ENCODE measurements around the gene THSD4. TPM values are rescaled to one million over a fixed set of nuclear protein-coding genes. Genes with fewer than 3 reads are reported as not detected.

Gene THSD4
- total and polyA plus RNA-seq, 8 donors, result 15.7 to 43.3 (median 19.1) TPM

- no peaks in the 10 kb centered on the region for H3K9me3 ChIP-seq
- intact Hi-C loops (cut with DNase I), result no loop called here
- DNase-seq (no peak), ATAC-seq (no peak)
- TF ChIP-seq, protein P1, sequence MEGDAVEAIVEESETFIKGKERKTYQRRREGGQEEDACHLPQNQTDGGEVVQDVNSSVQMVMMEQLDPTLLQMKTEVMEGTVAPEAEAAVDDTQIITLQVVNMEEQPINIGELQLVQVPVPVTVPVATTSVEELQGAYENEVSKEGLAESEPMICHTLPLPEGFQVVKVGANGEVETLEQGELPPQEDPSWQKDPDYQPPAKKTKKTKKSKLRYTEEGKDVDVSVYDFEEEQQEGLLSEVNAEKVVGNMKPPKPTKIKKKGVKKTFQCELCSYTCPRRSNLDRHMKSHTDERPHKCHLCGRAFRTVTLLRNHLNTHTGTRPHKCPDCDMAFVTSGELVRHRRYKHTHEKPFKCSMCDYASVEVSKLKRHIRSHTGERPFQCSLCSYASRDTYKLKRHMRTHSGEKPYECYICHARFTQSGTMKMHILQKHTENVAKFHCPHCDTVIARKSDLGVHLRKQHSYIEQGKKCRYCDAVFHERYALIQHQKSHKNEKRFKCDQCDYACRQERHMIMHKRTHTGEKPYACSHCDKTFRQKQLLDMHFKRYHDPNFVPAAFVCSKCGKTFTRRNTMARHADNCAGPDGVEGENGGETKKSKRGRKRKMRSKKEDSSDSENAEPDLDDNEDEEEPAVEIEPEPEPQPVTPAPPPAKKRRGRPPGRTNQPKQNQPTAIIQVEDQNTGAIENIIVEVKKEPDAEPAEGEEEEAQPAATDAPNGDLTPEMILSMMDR (IDR thresholded peaks at IDR 0.05), result no peak
- no peaks in the 10 kb centered on the region for H3K36me3 ChIP-seq
- no peaks in the 10 kb centered on the region for H3K4me1 ChIP-seq
- H3K4me3 ChIP-seq, result no peak overlapping the region
- no peaks in the 10 kb centered on the region for H3K27me3 ChIP-seq
- no peak overlapping the region for H3K27ac ChIP-seq
Measured at GRCh38 chr15:71242292-71242691, 127.0 kb downstream of the THSD4 start.

DNA sequence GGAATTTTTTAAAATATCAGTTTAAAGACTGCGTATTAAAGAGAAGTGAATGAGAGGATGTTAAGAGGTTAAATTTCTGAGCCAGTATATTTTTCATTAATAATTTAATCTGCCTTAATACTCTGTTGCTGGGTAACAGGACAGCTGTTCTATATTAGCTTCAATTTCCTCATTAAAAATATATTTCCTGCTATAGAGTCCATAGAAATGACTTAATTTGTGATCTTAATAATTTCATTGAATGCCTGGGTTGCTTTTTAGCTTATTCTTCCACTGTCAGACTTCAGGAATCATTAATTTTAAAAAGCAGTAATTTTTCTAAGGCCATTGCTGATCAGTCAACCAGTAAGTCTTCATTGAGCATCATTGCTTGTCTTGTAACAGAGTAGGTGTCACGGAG lies 129.0 kb downstream of the THSD4 start:
- DNase-seq, result no peak
- intact Hi-C loops (cut with DNase I), result no loop called here

GRCh38 chr15:71245588-71245987 lies 130.3 kb downstream of the THSD4 start:
- intact Hi-C loops (cut with DNase I), result no loop called here
- Histone ChIP-seq H3K36me3 (no peaks in the 10 kb centered on the region), H3K4me1 (no peaks in the 10 kb centered on the region), H3K27ac (no peak overlapping the region), H3K9me3 (no peaks in the 10 kb centered on the region), H3K4me3 (no peak overlapping the region), H3K27me3 (no peaks in the 10 kb centered on the region)
- DNase-seq (no peak), ATAC-seq (no peak)
- TF ChIP-seq, protein P1 (IDR thresholded peaks at IDR 0.05), result no peak

More for the DNA sequence above, 129.0 kb downstream of the THSD4 start:
- no peaks in the 10 kb centered on the region for H3K27me3 ChIP-seq
- no peak overlapping the region for H3K27ac ChIP-seq
- TF ChIP-seq, protein P1 (IDR thresholded peaks at IDR 0.05), result no peak
- H3K9me3 ChIP-seq, result no peaks in the 10 kb centered on the region
- no peaks in the 10 kb centered on the region for H3K4me1 ChIP-seq
- H3K4me3 ChIP-seq, result no peak overlapping the region
- no peaks in the 10 kb centered on the region for H3K36me3 ChIP-seq
- no peak for ATAC-seq

GRCh38 chr15:71248386-71248785 lies 133.1 kb downstream of the THSD4 start:
- Histone ChIP-seq H3K4me3 (no peak overlapping the region), H3K27me3 (no peaks in the 10 kb centered on the region), H3K27ac (no peak overlapping the region), H3K4me1 (no peaks in the 10 kb centered on the region), H3K9me3 (no peaks in the 10 kb centered on the region), H3K36me3 (no peaks in the 10 kb centered on the region)
- intact Hi-C loops (cut with DNase I), result no loop called here
- DNase-seq, result peak in 1 of 4 donors; percentile 42
- TF ChIP-seq, protein P1 (IDR thresholded peaks at IDR 0.05), result no peak
- ATAC-seq, result no peak

- intact Hi-C loops (cut with DNase I), result no loop called here
- Histone ChIP-seq H3K27me3 (no peaks in the 10 kb centered on the region), H3K9me3 (no peaks in the 10 kb centered on the region), H3K36me3 (no peaks in the 10 kb centered on the region), H3K4me1 (no peaks in the 10 kb centered on the region), H3K27ac (no peak overlapping the region), H3K4me3 (no peak overlapping the region)
- TF ChIP-seq, protein P1 (IDR thresholded peaks at IDR 0.05), result no peak
- ATAC-seq, result no peak
- peak in 1 of 4 donors; percentile 46 for DNase-seq
Measured at GRCh38 chr15:71249986-71250385, 134.7 kb downstream of the THSD4 start.
